Mammary epithelial cell (primary cell): ENCODE results near the gene PLXNA2.

Experiments used
- CTCF ChIP-seq, 2 donors: IDR thresholded peaks in 1 of 2; conservative IDR thresholded peaks in 1 of 2; 2 replicates each; pipeline ENCODE4 v1.5.1; 2011 to 2012; ENCODE audit warnings: inconsistent platforms in 2 of 2, low read length in 2 of 2, mild to moderate bottlenecking in 2 of 2, control low read depth in 1 of 2, low read depth in 1 of 2; ENCODE audit not compliant: insufficient read depth in 1 of 2; ENCODE audit errors: extremely low read depth in 1 of 2
- EZH2 ChIP-seq: IDR thresholded peaks from 2 replicates; pipeline ENCODE4 v1.6.1; 2012; ENCODE audit warnings: low read length, inconsistent platforms, borderline replicate concordance

- no peak for TF ChIP-seq CTCF (conservative IDR thresholded peaks at IDR 0.05 in 1 of 2, IDR thresholded peaks at IDR 0.05 in 1 of 2; ENCODE audit: extremely low read depth in 1 of 2, insufficient read depth in 1 of 2, low read depth in 1 of 2, low read length in 2 of 2)
- TF ChIP-seq EZH2, result no peak
These were observed 107.6 kb downstream of the PLXNA2 start for GRCh38 chr1:208136459-208137182.
